Endothelial cell of umbilical vein (primary cell): ENCODE measurements around the gene OR10R2. TPM values are rescaled to one million over a fixed set of nuclear protein-coding genes. Genes with fewer than 3 reads are reported as not detected.

Experiments
- BruUV-seq: library from RNA; stranded (reverse); fragments of 400-500 nt; replicated peaks from 2 replicates; lab custom pipeline; 2021; lab: Mats Ljungman, UMichigan
- CTCF ChIA-PET: fragments of 300-600, 350-600 bp; sonication (Branson Sonifier 250); formaldehyde crosslinking; loops from one replicate; lab custom pipeline; 2021; ENCODE audit warnings: antibody characterized with exemption, inconsistent platforms; lab: Charles Lee
- POLR2A ChIA-PET: fragments of 300-600, 350-600 bp; sonication (Branson Sonifier 250); formaldehyde crosslinking; loops from one replicate; lab custom pipeline; 2021; ENCODE audit warnings: antibody characterized with exemption, inconsistent platforms; lab: Charles Lee
- DNase-seq: peaks from one replicate; pipeline ENCODE4 v3.0.0-alpha.2; 2011; ENCODE audit warnings: low read depth, low spot score
- FAIRE-seq: peaks from 2 replicates; lab custom pipeline; 2011; peaks lifted over from hg19 to GRCh38; lab: Jason Lieb, UNC
- H2AFZ ChIP-seq: 2 replicates; pipeline ENCODE4 v1.6.0; 2012; ENCODE audit warnings: low read depth, low read length, control low read depth, inconsistent platforms
- H3K27ac ChIP-seq: 2 replicates; pipeline ENCODE4 v1.5.1; 2011; ENCODE audit warnings: low read depth, mild to moderate bottlenecking, control low read depth, low read length, moderate library complexity; ENCODE audit not compliant: insufficient read depth
- H3K27me3 ChIP-seq, 2 experiments: 2 replicates each; pipeline versions ENCODE4 v1.6.0 to v1.6.1; 2011; ENCODE audit warnings: low read length in 2 of 2, mixed read lengths in 1 of 2; ENCODE audit not compliant: control insufficient read depth in 2 of 2, insufficient read depth in 2 of 2
- H3K36me3 ChIP-seq, 2 experiments: 2 replicates in 1 of 2; 3 replicates in 1 of 2; pipeline ENCODE4 v1.5.1; 2011; ENCODE audit warnings: low read length in 2 of 2, mild to moderate bottlenecking in 1 of 2, moderate library complexity in 1 of 2; ENCODE audit not compliant: control insufficient read depth in 2 of 2, insufficient read depth in 2 of 2; ENCODE audit errors: extremely low read depth in 1 of 2
- H3K4me1 ChIP-seq: 3 replicates; pipeline ENCODE4 v1.5.1; 2011; ENCODE audit warnings: mild to moderate bottlenecking, low read length; ENCODE audit not compliant: control insufficient read depth, insufficient read depth; ENCODE audit errors: extremely low read depth
- H3K4me2 ChIP-seq: 2 replicates; pipeline ENCODE4 v1.6.1; 2011; ENCODE audit warnings: low read length, control low read depth, mixed read lengths; ENCODE audit not compliant: insufficient read depth
- H3K4me3 ChIP-seq, 3 experiments: fragments of 200-600 bp in 1 of 3; sonication (generic), shearing (Covaris generic) in 1 of 3; replicated peaks in 1 of 3; 2 replicates each; pipeline ENCODE4 v1.5.1; 2011 to 2016; ENCODE audit warnings: control low read depth in 3 of 3, low read length in 3 of 3, mild to moderate bottlenecking in 2 of 3, inconsistent platforms in 1 of 3, low read depth in 1 of 3, moderate library complexity in 1 of 3; ENCODE audit not compliant: insufficient read depth in 1 of 3
- H3K79me2 ChIP-seq: 2 replicates; pipeline ENCODE4 v1.6.0; 2012; ENCODE audit warnings: low read length, inconsistent platforms; ENCODE audit not compliant: control insufficient read depth, insufficient read depth
- H3K9ac ChIP-seq: replicated peaks from 2 replicates; pipeline ENCODE3; 2011; ENCODE audit warnings: low read length, control low read depth; ENCODE audit not compliant: insufficient read depth; ENCODE audit errors: extremely low read depth
- H3K9me1 ChIP-seq: replicated peaks from 3 replicates; pipeline ENCODE4 v1.6.0; 2011; ENCODE audit warnings: mild to moderate bottlenecking, low read length; ENCODE audit not compliant: control insufficient read depth, insufficient read depth; ENCODE audit errors: extremely low read depth
- H3K9me3 ChIP-seq: replicated peaks from 2 replicates; pipeline ENCODE4 v1.5.1; 2012; ENCODE audit warnings: low read length, inconsistent platforms; ENCODE audit not compliant: control insufficient read depth, insufficient read depth
- H4K20me1 ChIP-seq: replicated peaks from 2 replicates; pipeline ENCODE3; 2011; ENCODE audit warnings: mild to moderate bottlenecking, low read length; ENCODE audit not compliant: control insufficient read depth, insufficient read depth; ENCODE audit errors: extremely low read depth
- EZH2 ChIP-seq: IDR thresholded peaks from 2 replicates; pipeline ENCODE4 v1.6.1; 2012; ENCODE audit warnings: borderline replicate concordance, low read depth, mild to moderate bottlenecking, moderate library complexity, low read length, inconsistent platforms; ENCODE audit not compliant: severe bottlenecking
- FOS ChIP-seq: IDR thresholded peaks from 2 replicates; pipeline ENCODE4 v1.6.1; 2011; ENCODE audit warnings: mild to moderate bottlenecking, low read length, moderate library complexity, borderline replicate concordance; ENCODE audit not compliant: insufficient read depth
- GATA2 ChIP-seq: IDR thresholded peaks from 2 replicates; pipeline ENCODE4 v1.7.0; 2011; ENCODE audit warnings: low read depth, mild to moderate bottlenecking, moderate library complexity, mixed read lengths, low read length; ENCODE audit not compliant: insufficient read length, insufficient read depth
- JUN ChIP-seq: IDR thresholded peaks from 2 replicates; pipeline ENCODE4 v1.6.1; 2011; ENCODE audit warnings: borderline replicate concordance, low read depth; ENCODE audit not compliant: insufficient read length, insufficient read depth
- MAX ChIP-seq: IDR thresholded peaks from 2 replicates; pipeline ENCODE4 v1.6.1; 2011; ENCODE audit not compliant: insufficient read depth, insufficient read length
- MYC ChIP-seq: IDR thresholded peaks from one replicate; pipeline ENCODE4 v1.6.1; 2011; ENCODE audit warnings: mild to moderate bottlenecking, low read depth, low read length
- POLR2A ChIP-seq: IDR thresholded peaks from 2 replicates; pipeline ENCODE4 v1.6.1; 2012; ENCODE audit warnings: low read depth, mild to moderate bottlenecking, control low read depth, low read length
- POLR2AphosphoS5 ChIP-seq: IDR thresholded peaks from 2 replicates; pipeline ENCODE4 v1.6.1; 2012; ENCODE audit warnings: low read depth, mild to moderate bottlenecking, control low read depth, low read length, moderate library complexity; ENCODE audit not compliant: insufficient read depth
- dilution Hi-C: fragments of 300-500 bp; cut with MboI; formaldehyde crosslinking; loops from one replicate; pipeline ENCODE4 v1.15.0; 2019; ENCODE audit warnings: low sequenced_read_pairs; ENCODE audit not compliant: extremely low pct_ligation_motif_present
- intact Hi-C: fragments of 100-400 bp; cut with micrococcal nuclease; formaldehyde crosslinking; loops from one replicate; pipeline ENCODE4 v1.10.0; 2022
- polyA plus RNA-seq, 4 experiments: library from polyadenylated mRNA; depleted of rRNA in 3 of 4; stranded (reverse) in 3 of 4; unstranded in 1 of 4; fragments of >200 nt; gene quantifications; 2 replicates each; pipeline versions ENCODE4 v1.2.1 to v1.2.3, GENCODE V29; 2011 to 2012; ENCODE audit warnings: missing spikeins in 1 of 4
- total RNA-seq: library from RNA; stranded (reverse); gene quantifications from 2 replicates; pipeline ENCODE4 v1.2.3, GENCODE V29; 2021
- TF ChIP-seq, protein P1 (sequence below), 2 donors: IDR thresholded peaks; 1 replicate in 1 of 2; 2 replicates in 1 of 2; pipeline ENCODE4 v1.5.1; 2011; ENCODE audit warnings: low read length in 2 of 2, mild to moderate bottlenecking in 2 of 2, moderate library complexity in 2 of 2, control low read depth in 1 of 2, inconsistent platforms in 1 of 2, low read depth in 1 of 2; ENCODE audit not compliant: insufficient read depth in 1 of 2; ENCODE audit errors: extremely low read depth in 1 of 2

OR10R2 gene
- total and polyA plus RNA-seq, 2 donors (not counting 3 experiments of a cell fraction or from before 2014, with no cell fraction given) = not detected

GRCh38 chr1:158491316-158491715, 19.3 kb downstream of the OR10R2 start:
- no peaks in the 10 kb centered on the region for H3K9me3 ChIP-seq
- no peaks in the 10 kb centered on the region for H4K20me1 ChIP-seq
- dilution Hi-C loops = no loop called here
- no peak for FAIRE-seq
- no peak overlapping the region for H2AFZ ChIP-seq
- no peak overlapping the region for H3K9ac ChIP-seq
- no peaks in the 10 kb centered on the region for H3K36me3 ChIP-seq
- BruUV-seq = no TSS peak
- no peak for TF ChIP-seq POLR2AphosphoS5
- TF ChIP-seq EZH2 = no peak
- TF ChIP-seq JUN = no peak
- no peak for TF ChIP-seq MAX
- TF ChIP-seq GATA2 = no peak
- TF ChIP-seq FOS = no peak
- no peak for TF ChIP-seq MYC
- no peak for TF ChIP-seq POLR2A
- TF ChIP-seq, protein P1, sequence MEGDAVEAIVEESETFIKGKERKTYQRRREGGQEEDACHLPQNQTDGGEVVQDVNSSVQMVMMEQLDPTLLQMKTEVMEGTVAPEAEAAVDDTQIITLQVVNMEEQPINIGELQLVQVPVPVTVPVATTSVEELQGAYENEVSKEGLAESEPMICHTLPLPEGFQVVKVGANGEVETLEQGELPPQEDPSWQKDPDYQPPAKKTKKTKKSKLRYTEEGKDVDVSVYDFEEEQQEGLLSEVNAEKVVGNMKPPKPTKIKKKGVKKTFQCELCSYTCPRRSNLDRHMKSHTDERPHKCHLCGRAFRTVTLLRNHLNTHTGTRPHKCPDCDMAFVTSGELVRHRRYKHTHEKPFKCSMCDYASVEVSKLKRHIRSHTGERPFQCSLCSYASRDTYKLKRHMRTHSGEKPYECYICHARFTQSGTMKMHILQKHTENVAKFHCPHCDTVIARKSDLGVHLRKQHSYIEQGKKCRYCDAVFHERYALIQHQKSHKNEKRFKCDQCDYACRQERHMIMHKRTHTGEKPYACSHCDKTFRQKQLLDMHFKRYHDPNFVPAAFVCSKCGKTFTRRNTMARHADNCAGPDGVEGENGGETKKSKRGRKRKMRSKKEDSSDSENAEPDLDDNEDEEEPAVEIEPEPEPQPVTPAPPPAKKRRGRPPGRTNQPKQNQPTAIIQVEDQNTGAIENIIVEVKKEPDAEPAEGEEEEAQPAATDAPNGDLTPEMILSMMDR (IDR thresholded peaks at IDR 0.05; ENCODE audit: extremely low read depth in 1 of 2, insufficient read depth in 1 of 2, low read depth in 1 of 2, low read length in 2 of 2) = no peak
- H3K9me1 ChIP-seq = no peaks in the 10 kb centered on the region
- POLR2A ChIA-PET = no interaction called here
- no peak overlapping the region for H3K4me3 ChIP-seq
- no peak overlapping the region for H3K4me2 ChIP-seq
- H3K27ac ChIP-seq = no peak overlapping the region
- no peaks in the 10 kb centered on the region for H3K4me1 ChIP-seq
- no peak for DNase-seq
- no peaks in the 10 kb centered on the region for H3K79me2 ChIP-seq
- no peaks in the 10 kb centered on the region for H3K27me3 ChIP-seq
- intact Hi-C loops = no loop called here
- CTCF ChIA-PET = no interaction called here
